SIG-M5 (cell line): ENCODE data around the gene BOD1L1.
"Not testable (repeated sequence)": the region's sequence is repeated elsewhere in the genome, so short reads cannot be mapped to it uniquely, and the experiment has no call there.

Experiments
- DNase-seq: peaks from one replicate; lab custom pipeline; 2025; lab: John Stamatoyannopoulos, UW

Gene BOD1L1

GRCh38 chr4:13618212-13618806 is 9.2 kb downstream of the BOD1L1 start:
- DNase-seq = no peak

- no peak for DNase-seq
Observed at GRCh38 chr4:13617801-13618200, 9.7 kb downstream of the BOD1L1 start.

GRCh38 chr4:13616597-13616996 is 10.9 kb downstream of the BOD1L1 start:
- DNase-seq = no peak

- no peak for DNase-seq
Observed at GRCh38 chr4:13615161-13615560, 12.4 kb downstream of the BOD1L1 start.

- no peak for DNase-seq
Observed at GRCh38 chr4:13612569-13612968, 15.0 kb downstream of the BOD1L1 start.

- DNase-seq = no peak
Observed at GRCh38 chr4:13611283-13611842, 16.2 kb downstream of the BOD1L1 start.

- DNase-seq = no peak
Observed at GRCh38 chr4:13605330-13605729, 22.2 kb downstream of the BOD1L1 start.

- DNase-seq = no peak
Observed at GRCh38 chr4:13601848-13602247, 25.7 kb downstream of the BOD1L1 start.

- peak; percentile 40 for DNase-seq
Observed at GRCh38 chr4:13601048-13601447, 26.5 kb downstream of the BOD1L1 start.

GRCh38 chr4:13599159-13599558 is 28.4 kb downstream of the BOD1L1 start:
- no peak for DNase-seq

GRCh38 chr4:13597604-13598003 is 29.9 kb downstream of the BOD1L1 start:
- no peak for DNase-seq

GRCh38 chr4:13597141-13597540 is 30.4 kb downstream of the BOD1L1 start:
- no peak for DNase-seq

GRCh38 chr4:13592220-13592619 is 35.3 kb downstream of the BOD1L1 start:
- no peak for DNase-seq

GRCh38 chr4:13590766-13591165 is 36.8 kb downstream of the BOD1L1 start:
- no peak for DNase-seq

GRCh38 chr4:13588954-13589353 is 38.6 kb downstream of the BOD1L1 start:
- no peak for DNase-seq

GRCh38 chr4:13584481-13584880 is 43.0 kb downstream of the BOD1L1 start:
- no peak for DNase-seq

- DNase-seq = peak; percentile 9
Observed at GRCh38 chr4:13580036-13580435, 47.5 kb downstream of the BOD1L1 start.

GRCh38 chr4:13577660-13578059 is 49.9 kb downstream of the BOD1L1 start:
- no peak for DNase-seq

- DNase-seq = no peak
Observed at GRCh38 chr4:13570916-13571315, 56.6 kb downstream of the BOD1L1 start.

- DNase-seq = no peak
Observed at GRCh38 chr4:13567125-13567524, 60.4 kb downstream of the BOD1L1 start.

GRCh38 chr4:13562876-13563275 is 64.6 kb downstream of the BOD1L1 start:
- DNase-seq = no peak

GRCh38 chr4:13561673-13562072 is 65.9 kb downstream of the BOD1L1 start:
- no peak for DNase-seq

- not testable (repeated sequence) for DNase-seq
Observed at GRCh38 chr4:13560111-13560510, 67.4 kb downstream of the BOD1L1 start.

- no peak for DNase-seq
Observed at GRCh38 chr4:13559413-13559812, 68.1 kb downstream of the BOD1L1 start.
